ENCODE measurements around the gene C2CD3. TPM values are rescaled to one million over a fixed set of nuclear protein-coding genes. Genes with fewer than 3 reads are reported as not detected.

Gene C2CD3
- total and polyA plus RNA-seq, 10 of the 15 experiments (the other 5 are each of a cell fraction or from before 2014, with no cell fraction given), result 2.3 to 24.0 (median 16.3) TPM

DNA sequence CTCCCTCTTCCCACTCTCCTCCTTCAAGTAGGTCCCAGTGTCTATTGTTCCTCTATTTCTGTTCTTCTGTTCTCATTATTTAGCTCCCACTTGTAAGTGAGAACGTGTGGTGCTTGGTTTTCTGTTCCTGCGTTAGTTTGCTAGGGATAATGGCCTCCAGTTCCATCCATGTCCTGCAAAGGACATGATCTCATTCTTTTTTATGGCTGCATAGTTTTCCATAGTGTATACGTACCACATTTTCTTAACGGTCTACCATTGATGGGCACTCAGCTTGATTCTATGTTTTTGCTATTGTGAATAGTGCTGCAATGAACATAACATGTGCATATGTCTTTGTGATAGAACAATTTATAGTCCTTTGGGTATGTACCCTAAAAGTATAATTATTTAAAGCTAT lies 26.2 kb downstream of the C2CD3 start:
- 81% methylated on average over 4 of the region's 4 CpGs for WGBS (ENCODE audit: insufficient coverage, insufficient replicate concordance, low lambda C conversion rate, missing lambda C conversion rate)
- BruUV-seq (replicated peaks), result no TSS peak
- Histone ChIP-seq H3K4me1 (ENCODE audit: control insufficient read depth, insufficient read depth, low read length) (no peaks in the 10 kb centered on the region), H3K27ac (ENCODE audit: control insufficient read depth, insufficient read depth) (no peak overlapping the region), H4K20me1 (ENCODE audit: control insufficient read depth, insufficient read depth) (no peaks in the 10 kb centered on the region), H3K4me2 (ENCODE audit: control insufficient read depth, insufficient read depth) (no peak overlapping the region), H3K9ac (ENCODE audit: control insufficient read depth, insufficient read depth, low read length) (no peak overlapping the region), H3K9me3 (replicated peaks; ENCODE audit: control insufficient read depth, insufficient read depth, low read length) (no peaks in the 10 kb centered on the region), H2AFZ (ENCODE audit: control insufficient read depth, low read depth, low read length) (no peak overlapping the region), H3K79me2 (ENCODE audit: control insufficient read depth, insufficient read depth, low read length) (no peaks in the 10 kb centered on the region), H3K27me3 (replicated peaks in 1 of 2; ENCODE audit: control insufficient read depth in 2 of 2, insufficient read depth in 2 of 2, low read length in 1 of 2) (no peaks in the 10 kb centered on the region), H3K36me3 (ENCODE audit: control insufficient read depth in 2 of 2, insufficient read depth in 2 of 2, low read length in 1 of 2) (peaks cover 0 to under 1% of the 10 kb centered on the region in 2 experiments; a peak in 1 of 4 replicates), H3K4me3 (no peak overlapping the region)
- FAIRE-seq, result no peak
- ChIA-PET POLR2A (no interaction called here), SMC1A (ENCODE audit: uncharacterized antibody, unreplicated experiment) (interaction anchor here (1.3 to 1.5 kb wide), 2 partner anchors 14 to 39 kb away, joined by 4 read pairs; no protein-coding TSS in a partner anchor), RAD21 (ENCODE audit: unreplicated experiment) (no interaction called here), CTCF (interaction anchor here (1.4 to 1.6 kb wide), 2 partner anchors 10 to 306 kb away, joined by 3 read pairs; no protein-coding TSS in a partner anchor)
- no peak for DNase-seq (ENCODE audit: low read depth, low spot score)
- in situ Hi-C loops (cut with MboI) (no loop called here), intact Hi-C loops (cut with micrococcal nuclease; ENCODE audit: unreplicated experiment) (no loop called here)
- TF ChIP-seq HDGF (IDR thresholded peaks at IDR 0.05), result no peak
- no peak for TF ChIP-seq IKZF1 (conservative IDR thresholded peaks at IDR 0.05)
- no peak for TF ChIP-seq POLR2A (IDR thresholded peaks at IDR 0.05; ENCODE audit: low read depth, low read length)
- TF ChIP-seq MXI1 (IDR thresholded peaks at IDR 0.05; ENCODE audit: low read depth, low read length), result no peak
- TF ChIP-seq, protein P1, sequence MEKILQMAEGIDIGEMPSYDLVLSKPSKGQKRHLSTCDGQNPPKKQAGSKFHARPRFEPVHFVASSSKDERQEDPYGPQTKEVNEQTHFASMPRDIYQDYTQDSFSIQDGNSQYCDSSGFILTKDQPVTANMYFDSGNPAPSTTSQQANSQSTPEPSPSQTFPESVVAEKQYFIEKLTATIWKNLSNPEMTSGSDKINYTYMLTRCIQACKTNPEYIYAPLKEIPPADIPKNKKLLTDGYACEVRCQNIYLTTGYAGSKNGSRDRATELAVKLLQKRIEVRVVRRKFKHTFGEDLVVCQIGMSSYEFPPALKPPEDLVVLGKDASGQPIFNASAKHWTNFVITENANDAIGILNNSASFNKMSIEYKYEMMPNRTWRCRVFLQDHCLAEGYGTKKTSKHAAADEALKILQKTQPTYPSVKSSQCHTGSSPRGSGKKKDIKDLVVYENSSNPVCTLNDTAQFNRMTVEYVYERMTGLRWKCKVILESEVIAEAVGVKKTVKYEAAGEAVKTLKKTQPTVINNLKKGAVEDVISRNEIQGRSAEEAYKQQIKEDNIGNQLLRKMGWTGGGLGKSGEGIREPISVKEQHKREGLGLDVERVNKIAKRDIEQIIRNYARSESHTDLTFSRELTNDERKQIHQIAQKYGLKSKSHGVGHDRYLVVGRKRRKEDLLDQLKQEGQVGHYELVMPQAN (conservative IDR thresholded peaks at IDR 0.05), result no peak
- no peak for TF ChIP-seq LARP7 (IDR thresholded peaks at IDR 0.05)
- no peak for TF ChIP-seq RB1 (IDR thresholded peaks at IDR 0.05; ENCODE audit: borderline replicate concordance)
- no peak for TF ChIP-seq HCFC1 (IDR thresholded peaks at IDR 0.05; ENCODE audit: low read length)
- TF ChIP-seq TCF7 (IDR thresholded peaks at IDR 0.05; ENCODE audit: borderline replicate concordance), result no peak
- TF ChIP-seq, protein P2, sequence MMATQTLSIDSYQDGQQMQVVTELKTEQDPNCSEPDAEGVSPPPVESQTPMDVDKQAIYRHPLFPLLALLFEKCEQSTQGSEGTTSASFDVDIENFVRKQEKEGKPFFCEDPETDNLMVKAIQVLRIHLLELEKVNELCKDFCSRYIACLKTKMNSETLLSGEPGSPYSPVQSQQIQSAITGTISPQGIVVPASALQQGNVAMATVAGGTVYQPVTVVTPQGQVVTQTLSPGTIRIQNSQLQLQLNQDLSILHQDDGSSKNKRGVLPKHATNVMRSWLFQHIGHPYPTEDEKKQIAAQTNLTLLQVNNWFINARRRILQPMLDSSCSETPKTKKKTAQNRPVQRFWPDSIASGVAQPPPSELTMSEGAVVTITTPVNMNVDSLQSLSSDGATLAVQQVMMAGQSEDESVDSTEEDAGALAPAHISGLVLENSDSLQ (IDR thresholded peaks at IDR 0.05), result no peak
- TF ChIP-seq PRDM15 (CRISPR knock-in tag; IDR thresholded peaks at IDR 0.05), result no peak
- TF ChIP-seq E2F8 (IDR thresholded peaks at IDR 0.05; ENCODE audit: low read depth, partially characterized antibody), result no peak
- no peak for ATAC-seq
